HepG2 (cell line): ENCODE measurements around the gene DAAM1. TPM values are rescaled to one million over a fixed set of nuclear protein-coding genes. Genes with fewer than 3 reads are reported as not detected.

Experiments used
- ATAC-seq: fragments of 200-7000 bp; cut with Tn5 transposase; 3 replicates; pipeline ENCODE4 v1.9.1; 2020; ENCODE audit warnings: mild to moderate bottlenecking, moderate library complexity
- BruUV-seq: library from RNA; stranded (reverse); fragments of 400-500 nt; replicated peaks from 2 replicates; lab custom pipeline; 2021; lab: Mats Ljungman, UMichigan
- CTCF ChIA-PET: fragments of 300-600 bp; formaldehyde crosslinking; extraction: SDS; loops from one replicate; lab custom pipeline; 2021; ENCODE audit warnings: low total read pairs, inconsistent platforms, low intra/inter-chr PET ratio; lab: Yijun Ruan, JAX
- POLR2A ChIA-PET: fragments of 350-600 bp; sonication (Branson Sonifier 250); formaldehyde crosslinking; loops from one replicate; lab custom pipeline; 2020; ENCODE audit warnings: antibody characterized with exemption, inconsistent platforms; lab: Yijun Ruan, JAX
- DNase-seq: peaks from one replicate; pipeline ENCODE4 v3.0.0-alpha.2; 2015; ENCODE audit warnings: low spot score
- FAIRE-seq: peaks from 3 replicates; lab custom pipeline; 2011; peaks lifted over from hg19 to GRCh38; lab: Jason Lieb, UNC
- H2AFZ ChIP-seq: one replicate; pipeline ENCODE4 v1.6.1; 2011; ENCODE audit warnings: low read length, inconsistent platforms
- H3K27ac ChIP-seq: fragments of 300-600 bp; 3 replicates; pipeline ENCODE4 v1.8.0; 2011; ENCODE audit warnings: mixed run types, mild to moderate bottlenecking, mixed read lengths, low read length, inconsistent platforms; ENCODE audit not compliant: insufficient read depth; ENCODE audit errors: extremely low read length
- H3K27me3 ChIP-seq, 2 experiments: fragments of 200-600 bp in 1 of 2; 2 replicates in 1 of 2; 3 replicates in 1 of 2; pipeline versions ENCODE4 v1.6.0 to v1.8.0; 2011; ENCODE audit warnings: low read length in 2 of 2, mild to moderate bottlenecking in 2 of 2, moderate library complexity in 2 of 2, inconsistent platforms in 1 of 2; ENCODE audit not compliant: insufficient read depth in 2 of 2, control insufficient read depth in 1 of 2
- H3K36me3 ChIP-seq, 2 experiments: fragments of 200-600 bp in 1 of 2; replicated peaks in 1 of 2; 2 replicates in 1 of 2; 3 replicates in 1 of 2; pipeline versions ENCODE4 v1.5.1 to v1.8.0; 2011; ENCODE audit warnings: low read length in 2 of 2, inconsistent platforms in 1 of 2; ENCODE audit not compliant: insufficient read depth in 2 of 2, control insufficient read depth in 1 of 2
- H3K4me1 ChIP-seq: 2 replicates; pipeline ENCODE4 v1.5.1; 2012; ENCODE audit warnings: low read length, inconsistent platforms; ENCODE audit not compliant: insufficient read depth
- H3K4me2 ChIP-seq: 2 replicates; pipeline ENCODE4 v1.6.0; 2011; ENCODE audit warnings: low read depth, low read length, inconsistent platforms
- H3K4me3 ChIP-seq, 3 experiments: fragments of 200-600 bp in 1 of 3; sonication (generic), shearing (Covaris generic) in 1 of 3; replicated peaks in 1 of 3; 2 replicates each; pipeline ENCODE4 v1.5.1; 2011 to 2016; ENCODE audit warnings: low read length in 3 of 3, inconsistent platforms in 2 of 3, low read depth in 2 of 3, mild to moderate bottlenecking in 2 of 3, control low read depth in 1 of 3, mixed read lengths in 1 of 3; ENCODE audit not compliant: insufficient read depth in 1 of 3
- H3K79me2 ChIP-seq: one replicate; pipeline ENCODE4 v1.6.1; 2011; ENCODE audit warnings: low read length, inconsistent platforms; ENCODE audit not compliant: insufficient read depth
- H3K9ac ChIP-seq: 2 replicates; pipeline ENCODE4 v1.6.0; 2011; ENCODE audit warnings: mild to moderate bottlenecking, low read depth, low read length, inconsistent platforms; ENCODE audit not compliant: insufficient read depth
- H3K9me3 ChIP-seq: 2 replicates; pipeline ENCODE4 v1.5.1; 2012; ENCODE audit warnings: mild to moderate bottlenecking, low read length
- H4K20me1 ChIP-seq: 2 replicates; pipeline ENCODE4 v1.6.0; 2011; ENCODE audit warnings: inconsistent platforms, mild to moderate bottlenecking, low read length, moderate library complexity; ENCODE audit not compliant: insufficient read depth
- ARID5B ChIP-seq: IDR thresholded peaks from 2 replicates; pipeline ENCODE4 v1.4.0; 2020; ENCODE audit warnings: mild to moderate bottlenecking, missing genetic modification reagents
- CEBPB ChIP-seq: IDR thresholded peaks from 2 replicates; pipeline ENCODE4 v1.6.1; 2011; ENCODE audit warnings: low read depth, low read length, improper control_type of control experiment, borderline replicate concordance
- ZBTB43 ChIP-seq: sonication (generic); formaldehyde crosslinking; conservative IDR thresholded peaks from 2 replicates; pipeline ENCODE4 v1.4.0; 2020; ENCODE audit warnings: missing genetic modification reagents
- ZNF703 ChIP-seq: sonication (generic); formaldehyde crosslinking; IDR thresholded peaks from 2 replicates; pipeline ENCODE4 v1.5.1; 2020; ENCODE audit warnings: missing genetic modification reagents, mild to moderate bottlenecking, moderate library complexity, borderline replicate concordance
- WGBS: methylation state at CpG from one replicate; pipeline ENCODE4 v1.1.6; 2017; ENCODE audit warnings: low lambda C conversion rate; 5-methylcytosine and 5-hydroxymethylcytosine counted together
- in situ Hi-C: cut with HindIII; loops from 2 replicates; pipeline ENCODE4 v1.10.0; 2017; ENCODE audit warnings: low pct_unique_long_range_greater_than_20kb; ENCODE audit not compliant: extremely low pct_ligation_motif_present
- intact Hi-C: fragments of 100-400 bp; cut with micrococcal nuclease; formaldehyde crosslinking; loops from one replicate; pipeline ENCODE4 v1.10.0; 2022; ENCODE audit not compliant: unreplicated experiment
- polyA plus RNA-seq, 8 experiments: library from polyadenylated mRNA; depleted of rRNA in 3 of 8; stranded (reverse) in 7 of 8; unstranded in 1 of 8; fragments of >200 nt; fragmentation: Illumina TruSeq in 4 of 8; extraction: Trizol in 4 of 8; gene quantifications; 2 replicates each; pipeline versions ENCODE4 v1.2.1 to v1.2.3, GENCODE V29; 2011 to 2016; ENCODE audit warnings: low read depth in 4 of 8, missing spikeins in 1 of 8, mixed read lengths in 1 of 8; ENCODE audit not compliant: insufficient read depth in 1 of 8
- total RNA-seq, 5 experiments: library from RNA; depleted of rRNA; stranded (reverse); fragments of >200 nt; fragmentation: Illumina TruSeq; extraction: Trizol; gene quantifications; 2 replicates each; pipeline ENCODE4 v1.2.3, GENCODE V29; 2016; ENCODE audit warnings: low read depth in 1 of 5

The DAAM1 gene
- total and polyA plus RNA-seq, 2 of the 13 experiments (the other 11 are each of a cell fraction or from before 2014, with no cell fraction given), result 10.9 to 24.5 TPM

- H3K36me3 ChIP-seq, result peaks cover 17 to 55% of the 10 kb centered on the region in 2 experiments
- H3K79me2 ChIP-seq, result no peaks in the 10 kb centered on the region
- ChIA-PET POLR2A (no interaction called here), CTCF (no interaction called here)
- H3K4me3 ChIP-seq, result no peak overlapping the region
- H3K4me2 ChIP-seq, result no peak overlapping the region
- ATAC-seq (no peak), FAIRE-seq (no peak), DNase-seq (peak; percentile 26)
- H2AFZ ChIP-seq, result no peak overlapping the region
- TF ChIP-seq CEBPB, result peak; percentile 33; the same call in 1 of the 2 replicates
- no peak for TF ChIP-seq ZNF703
- TF ChIP-seq ARID5B (CRISPR knock-in tag), result no peak
- no peak for TF ChIP-seq ZBTB43
- H3K27ac ChIP-seq, result no peak overlapping the region
- H3K4me1 ChIP-seq, result peaks cover 2% of the 10 kb centered on the region; the same call in 1 of the 2 replicates
- H3K27me3 ChIP-seq, result no peaks in the 10 kb centered on the region
- 79% methylated on average over 4 of the region's 4 CpGs for WGBS
- in situ Hi-C loops, result no loop called here
- H3K9ac ChIP-seq, result no peak overlapping the region
- H4K20me1 ChIP-seq, result no peaks in the 10 kb centered on the region
- H3K9me3 ChIP-seq, result no peaks in the 10 kb centered on the region
- BruUV-seq, result no TSS peak
- intact Hi-C loops, result no loop called here
Measured at GRCh38 chr14:59328454-59328853, 140.0 kb downstream of the DAAM1 start.
